Erythroblast (primary cell): ENCODE data around the gene SCTR.

Experiments
- GATA1 ChIP-seq: IDR thresholded peaks from 2 replicates; pipeline ENCODE4 v1.6.1; 2011; ENCODE audit warnings: low read depth, mild to moderate bottlenecking, control low read depth, low read length, moderate library complexity
- POLR2A ChIP-seq: IDR thresholded peaks from 2 replicates; pipeline ENCODE4 v1.6.1; 2011; ENCODE audit warnings: mild to moderate bottlenecking, low read length

GRCh38 chr2:119487434-119488244, 36.6 kb downstream of the SCTR start:
- TF ChIP-seq POLR2A = no peak
- TF ChIP-seq GATA1 = no peak
